Measurements from ENCODE around the gene MT4.

MT4 gene

GRCh38 chr16:56558024-56558747, 6.7 kb upstream of the MT4 start:
- no peak for DNase-seq
- Histone ChIP-seq H3K27me3 (replicated peaks; ENCODE audit: control insufficient read depth, insufficient read depth, low read length, poor library complexity, severe bottlenecking) (peaks cover 5% of the 10 kb centered on the region), H3K4me3 (ENCODE audit: insufficient read depth, low read depth, low read length, poor library complexity, severe bottlenecking) (no peak overlapping the region), H3K9me3 (ENCODE audit: control insufficient read depth, low read length) (no peaks in the 10 kb centered on the region), H3K27ac (ENCODE audit: insufficient read depth, low read length, poor library complexity, severe bottlenecking) (no peak overlapping the region), H3K36me3 (ENCODE audit: control insufficient read depth, insufficient read depth, low read length) (no peaks in the 10 kb centered on the region), H3K4me1 (ENCODE audit: control insufficient read depth, insufficient read depth, low read length, poor library complexity, severe bottlenecking) (no peaks in the 10 kb centered on the region)

GRCh38 chr16:56559109-56559508, 5.8 kb upstream of the MT4 start:
- Histone ChIP-seq H3K36me3 (ENCODE audit: control insufficient read depth, insufficient read depth, low read length) (no peaks in the 10 kb centered on the region), H3K27me3 (replicated peaks; ENCODE audit: control insufficient read depth, insufficient read depth, low read length, poor library complexity, severe bottlenecking) (peaks cover 5% of the 10 kb centered on the region), H3K9me3 (ENCODE audit: control insufficient read depth, low read length) (no peaks in the 10 kb centered on the region), H3K4me3 (ENCODE audit: insufficient read depth, low read depth, low read length, poor library complexity, severe bottlenecking) (no peak overlapping the region), H3K27ac (ENCODE audit: insufficient read depth, low read length, poor library complexity, severe bottlenecking) (no peak overlapping the region), H3K4me1 (ENCODE audit: control insufficient read depth, insufficient read depth, low read length, poor library complexity, severe bottlenecking) (no peaks in the 10 kb centered on the region)
- DNase-seq: no peak

DNA sequence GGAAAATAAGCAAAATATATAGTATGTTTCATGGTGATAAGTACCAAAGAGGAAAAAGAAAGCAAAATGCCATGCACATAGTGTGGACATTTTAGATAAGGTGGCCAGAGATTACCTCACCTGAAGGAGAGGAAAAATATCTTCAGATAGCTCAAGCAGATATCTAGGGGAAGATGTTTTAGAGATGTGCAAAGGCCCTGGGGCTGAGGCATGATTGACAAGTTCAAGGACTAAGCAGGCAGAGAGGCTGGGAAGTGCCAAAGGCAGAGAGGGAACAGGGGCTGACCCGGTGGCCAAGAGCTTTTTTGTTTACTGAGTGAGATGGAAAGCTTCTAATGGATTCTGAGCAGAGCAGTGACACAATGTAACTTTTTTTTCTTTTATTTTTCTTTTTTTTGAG, 4.4 kb upstream of the MT4 start:
- Histone ChIP-seq H3K27me3 (replicated peaks; ENCODE audit: control insufficient read depth, insufficient read depth, low read length, poor library complexity, severe bottlenecking) (no peaks in the 10 kb centered on the region), H3K36me3 (ENCODE audit: control insufficient read depth, insufficient read depth, low read length) (no peaks in the 10 kb centered on the region), H3K9me3 (ENCODE audit: control insufficient read depth, low read length) (no peaks in the 10 kb centered on the region), H3K4me1 (ENCODE audit: control insufficient read depth, insufficient read depth, low read length, poor library complexity, severe bottlenecking) (no peaks in the 10 kb centered on the region), H3K4me3 (ENCODE audit: insufficient read depth, low read depth, low read length, poor library complexity, severe bottlenecking) (no peak overlapping the region), H3K27ac (ENCODE audit: insufficient read depth, low read length, poor library complexity, severe bottlenecking) (no peak overlapping the region)
- DNase-seq: no peak

- Histone ChIP-seq H3K27me3 (replicated peaks; ENCODE audit: control insufficient read depth, insufficient read depth, low read length, poor library complexity, severe bottlenecking) (no peaks in the 10 kb centered on the region), H3K4me3 (ENCODE audit: insufficient read depth, low read depth, low read length, poor library complexity, severe bottlenecking) (no peak overlapping the region), H3K36me3 (ENCODE audit: control insufficient read depth, insufficient read depth, low read length) (no peaks in the 10 kb centered on the region), H3K4me1 (ENCODE audit: control insufficient read depth, insufficient read depth, low read length, poor library complexity, severe bottlenecking) (no peaks in the 10 kb centered on the region), H3K9me3 (ENCODE audit: control insufficient read depth, low read length) (no peaks in the 10 kb centered on the region), H3K27ac (ENCODE audit: insufficient read depth, low read length, poor library complexity, severe bottlenecking) (no peak overlapping the region)
- no peak for DNase-seq
Measured at GRCh38 chr16:56561126-56561525, 3.7 kb upstream of the MT4 start.

DNA sequence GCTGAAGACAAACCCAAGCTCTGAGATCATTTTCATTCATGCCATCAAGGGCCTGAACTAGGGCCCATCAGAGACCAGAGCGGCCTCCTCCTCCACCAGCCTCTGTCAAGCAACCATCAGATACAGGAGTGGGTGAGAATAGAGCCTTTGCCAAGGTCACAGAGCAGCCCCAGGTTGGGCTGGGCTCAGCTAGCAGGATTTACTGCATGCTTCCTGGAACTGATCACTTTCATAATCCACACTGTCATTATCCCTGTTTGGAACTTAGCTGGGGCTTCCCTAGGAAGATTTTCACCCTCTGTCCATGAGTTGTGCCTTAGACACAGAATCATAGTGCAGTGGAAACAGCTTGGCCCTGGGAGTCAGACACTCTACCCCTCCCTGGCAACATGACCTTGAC, 5.1 kb downstream of the MT4 start:
- Histone ChIP-seq H3K36me3 (ENCODE audit: control insufficient read depth, insufficient read depth, low read length) (no peaks in the 10 kb centered on the region), H3K9me3 (ENCODE audit: control insufficient read depth, low read length) (no peaks in the 10 kb centered on the region), H3K27me3 (replicated peaks; ENCODE audit: control insufficient read depth, insufficient read depth, low read length, poor library complexity, severe bottlenecking) (no peaks in the 10 kb centered on the region), H3K4me1 (ENCODE audit: control insufficient read depth, insufficient read depth, low read length, poor library complexity, severe bottlenecking) (no peaks in the 10 kb centered on the region), H3K27ac (ENCODE audit: insufficient read depth, low read length, poor library complexity, severe bottlenecking) (no peak overlapping the region), H3K4me3 (ENCODE audit: insufficient read depth, low read depth, low read length, poor library complexity, severe bottlenecking) (no peak overlapping the region)
- no peak for DNase-seq

GRCh38 chr16:56571525-56571924, 6.7 kb downstream of the MT4 start:
- no peak overlapping the region for H3K27ac ChIP-seq (ENCODE audit: insufficient read depth, low read length, poor library complexity, severe bottlenecking)
- no peaks in the 10 kb centered on the region for H3K27me3 ChIP-seq (replicated peaks; ENCODE audit: control insufficient read depth, insufficient read depth, low read length, poor library complexity, severe bottlenecking)
- no peaks in the 10 kb centered on the region for H3K9me3 ChIP-seq (ENCODE audit: control insufficient read depth, low read length)
- H3K36me3 ChIP-seq (ENCODE audit: control insufficient read depth, insufficient read depth, low read length): no peaks in the 10 kb centered on the region
- no peaks in the 10 kb centered on the region for H3K4me1 ChIP-seq (ENCODE audit: control insufficient read depth, insufficient read depth, low read length, poor library complexity, severe bottlenecking)
- DNase-seq: no peak
- no peak overlapping the region for H3K4me3 ChIP-seq (ENCODE audit: insufficient read depth, low read depth, low read length, poor library complexity, severe bottlenecking)

- no peak for DNase-seq
- no peak overlapping the region for H3K27ac ChIP-seq (ENCODE audit: insufficient read depth, low read length, poor library complexity, severe bottlenecking)
- H3K27me3 ChIP-seq (replicated peaks; ENCODE audit: control insufficient read depth, insufficient read depth, low read length, poor library complexity, severe bottlenecking): no peaks in the 10 kb centered on the region
- H3K4me3 ChIP-seq (ENCODE audit: insufficient read depth, low read depth, low read length, poor library complexity, severe bottlenecking): no peak overlapping the region
- no peaks in the 10 kb centered on the region for H3K9me3 ChIP-seq (ENCODE audit: control insufficient read depth, low read length)
- H3K4me1 ChIP-seq (ENCODE audit: control insufficient read depth, insufficient read depth, low read length, poor library complexity, severe bottlenecking): no peaks in the 10 kb centered on the region
- H3K36me3 ChIP-seq (ENCODE audit: control insufficient read depth, insufficient read depth, low read length): no peaks in the 10 kb centered on the region
Measured at GRCh38 chr16:56574625-56575024, 9.8 kb downstream of the MT4 start.

- Histone ChIP-seq H3K4me3 (ENCODE audit: insufficient read depth, low read depth, low read length, poor library complexity, severe bottlenecking) (no peak overlapping the region), H3K9me3 (ENCODE audit: control insufficient read depth, low read length) (no peaks in the 10 kb centered on the region), H3K27ac (ENCODE audit: insufficient read depth, low read length, poor library complexity, severe bottlenecking) (no peak overlapping the region), H3K4me1 (ENCODE audit: control insufficient read depth, insufficient read depth, low read length, poor library complexity, severe bottlenecking) (no peaks in the 10 kb centered on the region), H3K27me3 (replicated peaks; ENCODE audit: control insufficient read depth, insufficient read depth, low read length, poor library complexity, severe bottlenecking) (no peaks in the 10 kb centered on the region), H3K36me3 (ENCODE audit: control insufficient read depth, insufficient read depth, low read length) (no peaks in the 10 kb centered on the region)
- DNase-seq: peak; percentile 68 to 79 (median 73)
Measured at GRCh38 chr16:56576585-56577299, 11.9 kb downstream of the MT4 start.

- Histone ChIP-seq H3K9me3 (ENCODE audit: control insufficient read depth, low read length) (no peaks in the 10 kb centered on the region), H3K27me3 (replicated peaks; ENCODE audit: control insufficient read depth, insufficient read depth, low read length, poor library complexity, severe bottlenecking) (no peaks in the 10 kb centered on the region), H3K4me3 (ENCODE audit: insufficient read depth, low read depth, low read length, poor library complexity, severe bottlenecking) (no peak overlapping the region), H3K27ac (ENCODE audit: insufficient read depth, low read length, poor library complexity, severe bottlenecking) (no peak overlapping the region), H3K36me3 (ENCODE audit: control insufficient read depth, insufficient read depth, low read length) (no peaks in the 10 kb centered on the region), H3K4me1 (ENCODE audit: control insufficient read depth, insufficient read depth, low read length, poor library complexity, severe bottlenecking) (no peaks in the 10 kb centered on the region)
- DNase-seq: no peak
Measured at GRCh38 chr16:56577300-56577625, 12.4 kb downstream of the MT4 start.

DNA sequence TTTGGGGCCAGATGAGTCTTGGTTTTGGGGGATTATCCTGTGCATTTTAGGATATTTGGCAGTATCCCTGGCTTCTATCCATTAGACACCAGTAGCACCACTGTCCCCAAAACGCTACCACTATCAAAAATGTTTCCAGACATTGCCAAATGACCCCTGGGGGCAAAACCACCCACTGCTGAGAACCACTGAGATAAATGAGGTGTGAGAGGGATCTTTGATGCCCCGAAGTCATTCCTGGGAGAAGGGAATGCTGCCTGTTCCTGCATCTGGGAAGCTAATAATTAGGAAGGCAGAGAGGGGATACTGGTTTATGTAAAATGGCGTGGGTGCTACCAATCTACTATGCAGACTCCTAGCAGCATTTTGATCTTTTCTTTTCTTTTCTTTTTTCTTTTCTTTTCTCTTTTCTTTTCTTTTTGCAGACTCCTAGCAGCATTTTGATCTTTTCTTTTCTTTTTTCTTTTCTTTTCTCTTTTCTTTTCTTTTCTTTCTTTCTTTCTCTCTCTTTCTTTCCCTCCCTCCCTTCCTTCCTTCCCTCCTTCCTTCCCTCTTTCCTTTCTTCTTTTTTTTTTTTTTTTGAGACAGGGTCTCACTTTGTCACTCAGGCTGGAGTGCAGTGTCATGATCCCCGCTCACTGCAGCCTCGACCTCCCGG, 15.6 kb downstream of the MT4 start:
- no peak overlapping the region for H3K27ac ChIP-seq (ENCODE audit: insufficient read depth, low read length, poor library complexity, severe bottlenecking)

More for the DNA sequence above, 15.6 kb downstream of the MT4 start:
- no peaks in the 10 kb centered on the region for H3K27me3 ChIP-seq (replicated peaks; ENCODE audit: control insufficient read depth, insufficient read depth, low read length, poor library complexity, severe bottlenecking)
- DNase-seq: no peak
- no peaks in the 10 kb centered on the region for H3K4me1 ChIP-seq (ENCODE audit: control insufficient read depth, insufficient read depth, low read length, poor library complexity, severe bottlenecking)
- H3K4me3 ChIP-seq (ENCODE audit: insufficient read depth, low read depth, low read length, poor library complexity, severe bottlenecking): no peak overlapping the region
- H3K9me3 ChIP-seq (ENCODE audit: control insufficient read depth, low read length): no peaks in the 10 kb centered on the region
- no peaks in the 10 kb centered on the region for H3K36me3 ChIP-seq (ENCODE audit: control insufficient read depth, insufficient read depth, low read length)

All from effector memory CD4-positive, alpha-beta T cell (primary cell).